ENCODE measurements around the gene ABCA6.
"Not testable (repeated sequence)": the region's sequence is repeated elsewhere in the genome, so short reads cannot be mapped to it uniquely, and the experiment has no call there.

The ABCA6 gene

GRCh38 chr17:69072803-69073256 lies 68.9 kb downstream of the ABCA6 start:
- not testable (repeated sequence) for DNase-seq

DNA sequence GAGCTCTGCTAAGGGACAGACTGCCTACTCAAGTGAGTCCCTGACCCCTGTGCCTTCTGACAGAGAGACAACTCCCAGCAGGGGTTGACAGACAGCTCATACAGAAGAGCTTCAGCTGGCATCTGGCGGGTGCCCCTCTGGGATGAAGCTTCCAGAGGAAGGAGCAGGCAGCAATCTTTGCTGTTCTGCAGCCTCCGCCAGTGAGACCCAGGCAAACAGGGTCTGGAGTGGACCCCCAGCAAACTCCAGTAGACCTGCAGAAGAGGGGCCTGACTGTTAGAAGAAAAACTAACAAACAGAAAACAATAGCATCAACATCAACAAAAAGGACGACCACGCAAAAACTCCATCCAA lies 70.5 kb downstream of the ABCA6 start:
- not testable (repeated sequence) for DNase-seq

DNA sequence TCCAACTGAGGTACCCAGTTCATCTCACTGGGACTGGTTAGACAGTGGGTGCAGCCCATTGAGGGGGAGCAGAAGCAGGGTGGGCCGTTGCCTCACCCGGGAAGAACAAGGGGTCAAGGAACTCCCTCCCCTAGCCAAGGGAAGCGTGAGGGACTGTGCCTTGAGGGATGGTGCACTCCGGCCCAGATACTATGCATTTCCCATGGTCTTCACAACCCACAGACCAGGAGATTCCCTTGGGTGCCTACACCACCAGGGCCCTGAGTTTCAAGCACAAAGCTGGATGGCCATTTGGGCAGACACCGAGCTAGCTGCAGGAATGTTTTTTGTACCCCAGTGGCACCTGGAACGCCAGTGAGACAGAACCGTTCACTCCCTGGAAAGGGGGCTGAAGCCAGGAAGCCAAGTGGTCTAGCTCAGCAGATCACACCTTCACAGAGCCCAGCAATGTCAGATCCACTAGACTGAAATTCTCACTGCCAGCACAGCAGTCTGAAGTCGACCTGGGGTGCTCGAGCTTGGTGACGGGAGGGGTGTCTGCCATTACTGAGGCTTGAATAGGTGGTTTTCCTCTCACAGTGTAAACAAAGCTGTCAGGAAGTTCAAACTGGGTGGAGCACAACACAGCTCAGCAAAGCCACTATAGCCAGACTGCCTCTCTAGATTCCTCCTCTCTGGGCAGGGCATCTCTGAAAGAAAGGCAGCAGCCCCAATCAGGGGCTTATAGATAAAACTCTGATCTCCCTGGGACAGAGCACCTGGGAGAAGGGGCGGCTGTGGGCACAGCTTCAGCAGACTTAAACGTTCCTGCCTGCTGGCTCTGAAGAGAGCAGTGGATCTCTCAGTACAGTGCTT lies 71.1 kb downstream of the ABCA6 start:
- not testable (repeated sequence) for DNase-seq

GRCh38 chr17:69069226-69069750 lies 72.4 kb downstream of the ABCA6 start:
- no peak for DNase-seq

- DNase-seq, result no peak
These were observed 74.2 kb downstream of the ABCA6 start for GRCh38 chr17:69067274-69068047.

GRCh38 chr17:69066482-69066881 lies 75.2 kb downstream of the ABCA6 start:
- DNase-seq, result no peak

GRCh38 chr17:69065113-69065512 lies 76.6 kb downstream of the ABCA6 start:
- DNase-seq, result no peak

GRCh38 chr17:69064476-69064875 lies 77.2 kb downstream of the ABCA6 start:
- DNase-seq, result no peak

DNA sequence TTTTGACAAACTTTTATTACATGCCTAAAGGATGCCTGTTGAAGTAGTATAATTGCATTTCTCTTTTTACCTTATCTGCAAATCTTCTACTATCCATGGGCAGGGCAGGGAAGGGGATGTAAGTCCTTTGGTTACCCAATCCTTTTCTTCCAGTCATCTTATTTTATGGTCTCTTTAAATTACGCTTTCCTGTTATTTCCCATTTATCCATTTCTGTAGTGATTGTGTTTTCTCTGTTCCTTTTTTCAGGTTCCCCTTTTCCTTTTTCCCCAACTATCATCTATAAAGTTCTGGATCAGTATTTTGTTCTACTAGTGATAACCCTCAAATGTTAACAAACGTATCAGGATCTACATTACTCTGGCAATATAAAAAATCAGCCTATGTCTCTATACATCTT lies 77.7 kb downstream of the ABCA6 start:
- no peak for DNase-seq

DNA sequence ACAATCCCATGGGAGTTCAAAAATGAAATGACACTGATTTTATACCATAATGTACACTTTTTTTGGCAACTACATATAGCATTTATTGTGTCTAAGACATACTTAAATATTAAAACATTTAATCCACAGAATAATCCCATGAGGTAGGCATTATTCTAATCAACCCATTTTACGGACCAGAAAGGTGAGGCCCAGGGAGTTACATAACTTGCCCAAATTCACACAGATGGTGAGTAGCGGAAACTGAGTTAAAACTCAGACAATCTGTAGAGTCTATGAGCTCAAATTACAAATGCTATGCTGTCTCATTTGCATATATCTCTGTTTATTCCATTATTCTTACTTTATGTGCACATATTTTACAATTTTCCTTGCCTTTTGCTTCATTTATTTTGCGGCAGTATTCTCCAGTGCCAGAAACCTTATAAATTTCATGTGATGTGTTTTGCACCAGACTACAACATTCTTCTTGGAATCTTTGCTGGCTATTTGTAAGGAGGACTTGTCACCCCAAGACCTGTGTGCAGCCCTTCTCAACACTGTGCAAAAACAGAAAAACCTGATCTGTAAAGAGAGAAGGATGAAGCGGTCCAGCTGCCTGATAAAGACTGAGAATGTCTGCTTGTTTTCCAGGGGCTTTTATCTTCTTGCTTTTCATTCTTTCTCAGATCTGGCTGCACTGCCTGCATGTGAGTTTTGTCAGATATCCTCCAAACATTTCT lies 78.7 kb downstream of the ABCA6 start:
- DNase-seq, result no peak

DNA sequence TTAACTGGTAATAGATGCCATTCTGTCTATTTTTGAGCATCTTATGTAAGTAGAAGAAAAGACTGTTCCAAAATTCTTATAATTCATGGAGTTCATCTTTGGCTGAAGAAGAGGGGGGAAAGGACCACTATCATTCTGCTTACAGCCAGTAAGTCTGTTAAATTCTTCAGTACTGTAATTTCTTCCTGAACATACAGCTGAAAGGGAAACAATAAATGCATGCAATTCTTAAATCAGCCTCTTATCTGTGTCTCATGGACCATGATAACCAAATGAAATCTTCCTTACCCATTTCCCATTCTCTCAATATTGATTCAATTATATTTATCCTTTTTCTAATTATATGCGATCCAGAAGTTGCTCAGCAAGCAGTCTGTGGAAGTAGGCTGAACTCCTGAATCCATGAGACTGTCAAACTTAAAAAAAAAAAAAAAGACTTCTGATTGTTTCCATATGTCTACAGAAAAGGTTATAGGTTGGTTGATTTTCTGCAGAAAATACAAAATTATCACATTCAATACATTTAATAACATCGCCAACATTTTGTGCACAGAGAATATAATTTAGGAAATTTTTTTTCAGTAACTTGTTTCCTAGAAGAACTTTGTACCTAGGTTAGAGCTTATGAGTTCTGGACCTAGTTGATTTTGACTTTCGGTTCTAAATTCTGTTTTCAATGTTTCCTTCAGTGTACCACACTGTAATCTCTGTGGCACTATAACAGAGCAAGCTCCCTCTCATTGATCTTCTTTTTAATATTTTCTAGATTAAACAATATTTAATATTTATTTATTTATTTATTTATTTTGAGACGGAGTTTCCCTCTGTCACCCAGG lies 79.8 kb downstream of the ABCA6 start:
- no peak for DNase-seq

- DNase-seq, result no peak
These were observed 80.9 kb downstream of the ABCA6 start, which contains the start of gene ABCA9 for GRCh38 chr17:69060822-69061221. ABCA9 (minus strand) TSS chr17:69060927; CDS start chr17:69051126, 9,801 bp downstream.

- DNase-seq, result no peak
These were observed 82.1 kb downstream of the ABCA6 start for GRCh38 chr17:69059458-69060175.

DNA sequence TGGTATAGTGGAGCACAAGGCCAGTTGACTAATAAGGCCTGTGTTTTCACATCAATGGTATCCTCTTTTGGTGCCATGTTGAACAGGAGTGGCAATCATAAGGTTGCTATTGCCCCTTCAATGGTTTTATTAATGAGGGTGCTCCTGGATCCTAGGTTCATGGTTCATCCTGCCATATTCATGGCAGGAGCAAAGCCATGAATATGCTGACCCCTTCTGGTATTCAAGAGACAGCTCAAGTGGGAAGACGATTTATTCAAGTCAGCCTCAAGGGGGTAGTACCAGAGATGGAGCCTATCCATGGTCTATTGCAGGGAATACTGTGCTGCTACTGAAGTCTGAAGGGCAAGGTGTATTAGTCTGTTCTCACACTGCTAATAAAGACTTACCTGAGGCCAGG lies 83.5 kb downstream of the ABCA6 start:
- DNase-seq, result no peak

DNA sequence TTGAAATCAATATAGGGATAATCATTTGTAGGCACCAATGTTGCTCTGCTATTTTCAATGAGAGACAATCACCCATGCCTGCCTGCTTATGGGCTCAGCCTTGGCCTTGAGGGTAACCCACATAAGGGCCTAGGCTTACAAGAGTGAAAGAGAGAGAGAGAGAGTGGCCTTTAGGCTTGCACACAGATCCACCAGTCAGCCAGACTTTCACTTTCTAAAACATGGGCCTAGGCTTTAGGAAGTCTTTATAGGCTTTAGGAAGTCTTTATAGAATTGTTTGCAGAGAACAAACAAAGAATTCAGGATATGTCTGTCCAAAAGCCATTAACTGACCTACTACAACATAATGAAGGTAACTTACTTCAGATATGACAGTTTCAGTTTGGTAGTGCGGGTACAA lies 84.4 kb downstream of the ABCA6 start:
- no peak for DNase-seq

- no peak for DNase-seq
These were observed 85.4 kb downstream of the ABCA6 start for GRCh38 chr17:69056179-69056823.

DNA sequence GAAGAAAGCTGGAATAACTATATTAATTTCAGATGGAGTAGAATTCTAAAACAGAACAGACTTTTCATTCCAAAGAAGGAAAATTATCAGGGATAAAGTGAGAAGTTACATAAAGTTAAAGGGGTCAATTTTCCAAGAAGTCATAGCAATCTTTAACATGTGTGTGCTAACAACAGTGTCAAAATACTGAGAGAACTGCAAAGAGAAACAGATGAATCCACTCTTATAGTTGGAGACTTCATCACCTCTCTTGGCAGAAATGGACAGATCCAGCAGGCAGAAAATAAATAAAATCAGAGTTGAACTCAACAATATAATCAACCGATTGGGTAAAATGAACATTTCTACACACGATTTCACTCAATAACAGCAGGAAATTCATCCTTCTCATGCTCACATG lies 86.4 kb downstream of the ABCA6 start:
- no peak for DNase-seq

- DNase-seq, result no peak
These were observed 90.5 kb downstream of the ABCA6 start for GRCh38 chr17:69050999-69051775.

GRCh38 chr17:69048634-69049033 lies 93.1 kb downstream of the ABCA6 start:
- DNase-seq, result no peak

Data from stimulated activated CD4-positive, alpha-beta T cell treated with anti-CD3 and anti-CD28 coated beads, Interleukin-2, amount 100 ng/mL, for 48 hours (primary cell).